SH-SY5Y (cell line): ENCODE results near the gene UBXN10.

Source experiments
- GATA2 ChIP-seq: IDR thresholded peaks from 2 replicates; pipeline ENCODE4 v1.6.1; 2011; ENCODE audit warnings: mild to moderate bottlenecking, low read depth, low read length
- GATA3 ChIP-seq: IDR thresholded peaks from 2 replicates; pipeline ENCODE4 v1.6.1; 2011; ENCODE audit warnings: low read depth, mild to moderate bottlenecking, low read length, moderate library complexity

Gene UBXN10

GRCh38 chr1:20183616-20184271 is 2.2 kb upstream of the UBXN10 start:
- TF ChIP-seq GATA2 (no peak), GATA3 (no peak)

GRCh38 chr1:20184481-20184900 is 1.4 kb upstream of the UBXN10 start:
- TF ChIP-seq GATA2 = no peak
- no peak for TF ChIP-seq GATA3

- TF ChIP-seq GATA2 = no peak
- TF ChIP-seq GATA3 = no peak
Observed at GRCh38 chr1:20184997-20185833, 681 bp upstream of the UBXN10 start.

GRCh38 chr1:20187103-20187812 is 1.4 kb downstream of the UBXN10 start:
- TF ChIP-seq GATA2 (no peak), GATA3 (no peak)

GRCh38 chr1:20187813-20188454 is 2.0 kb downstream of the UBXN10 start:
- TF ChIP-seq GATA2 = no peak
- no peak for TF ChIP-seq GATA3

GRCh38 chr1:20188455-20188817 is 2.5 kb downstream of the UBXN10 start:
- TF ChIP-seq GATA3 = no peak
- no peak for TF ChIP-seq GATA2

- TF ChIP-seq GATA3 (no peak), GATA2 (no peak)
Observed at GRCh38 chr1:20189664-20190063, 3.8 kb downstream of the UBXN10 start.

GRCh38 chr1:20190256-20191160 is 4.6 kb downstream of the UBXN10 start:
- TF ChIP-seq GATA3 = no peak
- TF ChIP-seq GATA2 = no peak

GRCh38 chr1:20191266-20191825 is 5.5 kb downstream of the UBXN10 start:
- TF ChIP-seq GATA2 (no peak), GATA3 (no peak)

- TF ChIP-seq GATA3 (no peak), GATA2 (no peak)
Observed at GRCh38 chr1:20192364-20192763, 6.5 kb downstream of the UBXN10 start.

- TF ChIP-seq GATA2 (no peak), GATA3 (no peak)
Observed at GRCh38 chr1:20192871-20193411, 7.0 kb downstream of the UBXN10 start.

GRCh38 chr1:20194224-20194623 is 8.3 kb downstream of the UBXN10 start:
- TF ChIP-seq GATA2 = no peak
- no peak for TF ChIP-seq GATA3

- TF ChIP-seq GATA3 (no peak), GATA2 (no peak)
Observed at GRCh38 chr1:20194757-20195461, 9.0 kb downstream of the UBXN10 start.
